ENCODE results near the gene TSHZ2. TPM values are rescaled to one million over a fixed set of nuclear protein-coding genes. Genes with fewer than 3 reads are reported as not detected.

The TSHZ2 gene
- total RNA-seq, 1 donor from 2014 or later = 30.4 TPM

GRCh38 chr20:53009979-53010735 lies 38.0 kb downstream of the TSHZ2 start:
- Histone ChIP-seq H3K36me3 (no peaks in the 10 kb centered on the region), H3K9me3 (no peaks in the 10 kb centered on the region), H3K4me3 (no peak overlapping the region), H3K4me1 (no peaks in the 10 kb centered on the region), H3K27ac (no peak overlapping the region), H3K27me3 (no peaks in the 10 kb centered on the region)
- no peak for DNase-seq (ENCODE audit: extremely low spot score in 2 of 2)
- no peak for TF ChIP-seq CTCF (IDR thresholded peaks at IDR 0.05)
- no peak for TF ChIP-seq POLR2A (IDR thresholded peaks at IDR 0.05)
- TF ChIP-seq POLR2AphosphoS5 (IDR thresholded peaks at IDR 0.05; ENCODE audit: insufficient read depth in 1 of 2, low read depth in 1 of 2) = no peak
- intact Hi-C loops (cut with DNase I) = no loop called here

GRCh38 chr20:53011640-53012039 lies 39.5 kb downstream of the TSHZ2 start:
- Histone ChIP-seq H3K4me3 (no peak overlapping the region), H3K36me3 (no peaks in the 10 kb centered on the region), H3K4me1 (no peaks in the 10 kb centered on the region), H3K27me3 (no peaks in the 10 kb centered on the region), H3K27ac (no peak overlapping the region), H3K9me3 (no peaks in the 10 kb centered on the region)
- intact Hi-C loops (cut with DNase I) = no loop called here
- no peak for DNase-seq (ENCODE audit: extremely low spot score in 2 of 2)
- TF ChIP-seq POLR2AphosphoS5 (IDR thresholded peaks at IDR 0.05; ENCODE audit: insufficient read depth in 1 of 2, low read depth in 1 of 2) (no peak), POLR2A (IDR thresholded peaks at IDR 0.05) (no peak), CTCF (IDR thresholded peaks at IDR 0.05) (no peak)

DNA sequence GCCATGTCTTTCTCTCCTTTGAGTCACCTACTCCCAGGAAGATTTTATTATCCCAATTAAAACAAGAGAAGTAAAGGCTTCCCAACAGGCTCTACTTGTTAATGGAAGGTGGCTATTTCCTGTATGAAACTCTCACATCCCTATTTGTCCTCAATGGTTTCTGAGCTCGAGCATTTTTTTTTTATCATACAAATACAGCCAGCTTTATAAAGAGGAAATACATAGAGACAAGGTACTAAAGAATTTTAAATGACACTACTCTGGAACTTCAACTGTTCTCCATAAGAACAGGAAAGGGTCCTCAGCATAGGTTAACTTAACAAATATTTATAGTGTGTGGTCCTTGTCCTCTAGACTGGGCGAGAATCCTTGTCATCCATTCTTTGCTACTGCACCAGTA lies 41.0 kb downstream of the TSHZ2 start:
- TF ChIP-seq CTCF (IDR thresholded peaks at IDR 0.05) (no peak), POLR2A (IDR thresholded peaks at IDR 0.05) (no peak), POLR2AphosphoS5 (IDR thresholded peaks at IDR 0.05; ENCODE audit: insufficient read depth in 1 of 2, low read depth in 1 of 2) (no peak)

GRCh38 chr20:53013847-53014246 lies 41.7 kb downstream of the TSHZ2 start:
- Histone ChIP-seq H3K27me3 (no peaks in the 10 kb centered on the region), H3K36me3 (no peaks in the 10 kb centered on the region), H3K4me1 (no peaks in the 10 kb centered on the region), H3K4me3 (no peak overlapping the region), H3K9me3 (no peaks in the 10 kb centered on the region), H3K27ac (no peak overlapping the region)
- intact Hi-C loops (cut with DNase I) = no loop called here
- TF ChIP-seq CTCF (IDR thresholded peaks at IDR 0.05) = no peak
- TF ChIP-seq POLR2A (IDR thresholded peaks at IDR 0.05) = no peak
- TF ChIP-seq POLR2AphosphoS5 (IDR thresholded peaks at IDR 0.05; ENCODE audit: insufficient read depth in 1 of 2, low read depth in 1 of 2) = no peak
- no peak for DNase-seq (ENCODE audit: extremely low spot score in 2 of 2)

More for the DNA sequence above, 41.0 kb downstream of the TSHZ2 start:
- no peaks in the 10 kb centered on the region for H3K27me3 ChIP-seq
- intact Hi-C loops (cut with DNase I) = no loop called here
- no peak overlapping the region for H3K27ac ChIP-seq
- no peaks in the 10 kb centered on the region for H3K9me3 ChIP-seq
- H3K4me3 ChIP-seq = no peak overlapping the region
- no peaks in the 10 kb centered on the region for H3K4me1 ChIP-seq
- H3K36me3 ChIP-seq = no peaks in the 10 kb centered on the region
- no peak for DNase-seq (ENCODE audit: extremely low spot score in 2 of 2)

DNA sequence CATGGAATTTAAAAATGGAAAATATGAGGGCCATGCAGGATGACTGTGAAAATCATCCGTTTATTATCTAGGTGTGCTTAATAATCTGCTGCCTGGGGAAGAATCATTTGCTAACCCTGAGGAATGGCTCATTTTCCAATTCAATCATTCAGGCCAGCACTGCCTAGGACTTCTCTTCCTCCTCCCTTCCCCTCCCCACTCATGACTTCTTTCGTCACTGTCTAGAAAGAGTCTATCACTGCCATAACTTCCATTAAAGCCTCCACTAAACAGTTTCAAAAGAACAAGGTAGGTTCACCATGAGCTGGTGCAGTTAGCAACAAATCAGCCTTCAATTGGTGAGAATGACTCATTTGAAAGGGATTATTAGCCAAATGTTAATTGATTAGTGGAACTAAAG lies 43.9 kb downstream of the TSHZ2 start:
- DNase-seq (ENCODE audit: extremely low spot score in 2 of 2) = no peak

More for the DNA sequence above, 43.9 kb downstream of the TSHZ2 start:
- H3K36me3 ChIP-seq = no peaks in the 10 kb centered on the region
- no peaks in the 10 kb centered on the region for H3K9me3 ChIP-seq
- no peaks in the 10 kb centered on the region for H3K4me1 ChIP-seq
- TF ChIP-seq CTCF (IDR thresholded peaks at IDR 0.05) (no peak), POLR2AphosphoS5 (IDR thresholded peaks at IDR 0.05; ENCODE audit: insufficient read depth in 1 of 2, low read depth in 1 of 2) (no peak), POLR2A (IDR thresholded peaks at IDR 0.05) (no peak)
- H3K4me3 ChIP-seq = no peak overlapping the region
- no peaks in the 10 kb centered on the region for H3K27me3 ChIP-seq
- intact Hi-C loops (cut with DNase I) = no loop called here
- H3K27ac ChIP-seq = no peak overlapping the region

Measured in vagina (tissue), 2 donors.